ENCODE results near the gene FUNDC1. TPM values are rescaled to one million over a fixed set of nuclear protein-coding genes. Genes with fewer than 3 reads are reported as not detected.

The FUNDC1 gene
- total RNA-seq, 1 donor from 2014 or later, result 16.2 TPM

DNA sequence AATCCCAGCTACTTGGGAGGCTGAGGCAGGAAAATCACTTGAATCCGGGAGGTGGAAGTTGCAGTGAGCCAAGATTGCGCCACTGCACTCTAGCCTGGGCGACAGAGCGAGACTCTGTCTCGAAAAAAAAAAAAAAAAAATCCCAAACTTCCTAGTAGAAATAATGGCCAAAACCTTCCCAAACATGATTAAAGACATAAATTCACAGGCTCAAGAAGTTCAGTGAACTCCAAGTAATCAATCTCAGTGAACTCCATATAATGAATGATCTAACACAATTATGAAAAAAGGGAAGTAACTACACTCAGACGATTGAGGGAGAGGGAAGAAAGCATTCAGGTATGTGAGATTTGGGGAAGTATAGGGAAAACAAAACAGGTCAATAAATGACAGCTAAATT is 6.5 kb downstream of the FUNDC1 start:
- no peak for DNase-seq (ENCODE audit: extremely low spot score, unreplicated experiment)
- no peak overlapping the region for H3K4me3 Mint-ChIP-seq (ENCODE audit: unreplicated experiment)
- no peak overlapping the region for H3K27ac Mint-ChIP-seq (ENCODE audit: unreplicated experiment)
- H3K9me3 Mint-ChIP-seq (ENCODE audit: unreplicated experiment), result peaks cover 9% of the 10 kb centered on the region
- peaks cover 20% of the 10 kb centered on the region for H3K36me3 Mint-ChIP-seq (ENCODE audit: unreplicated experiment)
- TF ChIP-seq, protein P1, sequence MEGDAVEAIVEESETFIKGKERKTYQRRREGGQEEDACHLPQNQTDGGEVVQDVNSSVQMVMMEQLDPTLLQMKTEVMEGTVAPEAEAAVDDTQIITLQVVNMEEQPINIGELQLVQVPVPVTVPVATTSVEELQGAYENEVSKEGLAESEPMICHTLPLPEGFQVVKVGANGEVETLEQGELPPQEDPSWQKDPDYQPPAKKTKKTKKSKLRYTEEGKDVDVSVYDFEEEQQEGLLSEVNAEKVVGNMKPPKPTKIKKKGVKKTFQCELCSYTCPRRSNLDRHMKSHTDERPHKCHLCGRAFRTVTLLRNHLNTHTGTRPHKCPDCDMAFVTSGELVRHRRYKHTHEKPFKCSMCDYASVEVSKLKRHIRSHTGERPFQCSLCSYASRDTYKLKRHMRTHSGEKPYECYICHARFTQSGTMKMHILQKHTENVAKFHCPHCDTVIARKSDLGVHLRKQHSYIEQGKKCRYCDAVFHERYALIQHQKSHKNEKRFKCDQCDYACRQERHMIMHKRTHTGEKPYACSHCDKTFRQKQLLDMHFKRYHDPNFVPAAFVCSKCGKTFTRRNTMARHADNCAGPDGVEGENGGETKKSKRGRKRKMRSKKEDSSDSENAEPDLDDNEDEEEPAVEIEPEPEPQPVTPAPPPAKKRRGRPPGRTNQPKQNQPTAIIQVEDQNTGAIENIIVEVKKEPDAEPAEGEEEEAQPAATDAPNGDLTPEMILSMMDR (IDR thresholded peaks at IDR 0.05), result no peak
- peaks cover 2% of the 10 kb centered on the region for H3K4me1 Mint-ChIP-seq (ENCODE audit: unreplicated experiment)
- no peaks in the 10 kb centered on the region for H3K27me3 Mint-ChIP-seq (ENCODE audit: unreplicated experiment)

DNA sequence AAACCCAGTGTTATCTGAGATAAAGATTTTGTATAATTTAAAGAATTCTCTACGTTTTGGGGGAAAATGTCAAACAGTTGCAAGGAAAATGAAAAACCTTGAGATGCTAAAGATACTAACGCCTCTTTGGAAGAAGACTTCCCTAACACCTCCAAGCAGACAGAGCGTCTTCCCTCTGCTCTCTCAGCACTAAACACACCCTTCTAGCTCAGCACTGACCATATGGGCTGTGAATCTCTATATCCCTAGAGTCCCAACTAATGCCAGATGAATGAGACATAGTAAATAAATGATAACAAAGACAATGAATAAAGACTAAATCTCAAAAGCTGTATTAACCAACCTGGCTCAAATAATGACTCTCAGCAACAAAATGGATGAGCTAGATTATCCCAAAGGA is 13.3 kb downstream of the FUNDC1 start:
- no peak for DNase-seq (ENCODE audit: extremely low spot score, unreplicated experiment)
- Mint-ChIP-seq H3K4me1 (ENCODE audit: unreplicated experiment) (peaks cover 4% of the 10 kb centered on the region), H3K27ac (ENCODE audit: unreplicated experiment) (no peak overlapping the region), H3K4me3 (ENCODE audit: unreplicated experiment) (no peak overlapping the region), H3K27me3 (ENCODE audit: unreplicated experiment) (no peaks in the 10 kb centered on the region), H3K9me3 (ENCODE audit: unreplicated experiment) (peaks cover 4% of the 10 kb centered on the region), H3K36me3 (ENCODE audit: unreplicated experiment) (peaks cover 11% of the 10 kb centered on the region)
- TF ChIP-seq, protein P1 (IDR thresholded peaks at IDR 0.05), result no peak

DNA sequence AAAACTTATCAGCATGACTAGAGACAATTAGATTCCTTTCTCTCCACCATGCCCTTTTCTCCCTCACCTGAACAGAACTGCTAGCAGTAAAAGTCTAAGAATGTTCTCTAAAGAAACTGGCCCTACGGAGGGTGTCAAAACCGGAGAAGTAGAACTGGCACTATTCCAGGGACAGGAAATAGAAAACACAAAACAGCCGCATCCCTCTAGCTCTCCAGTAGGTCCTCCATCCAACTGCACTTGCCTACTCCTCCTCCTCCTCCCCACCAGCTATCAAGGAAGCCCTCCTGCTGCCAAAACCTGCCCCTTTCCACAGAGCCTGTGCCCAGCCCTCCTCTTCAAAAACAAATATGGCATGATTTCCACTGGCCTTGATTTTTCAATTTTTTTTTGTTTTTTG is 28.4 kb downstream of the FUNDC1 start:
- DNase-seq (ENCODE audit: extremely low spot score, unreplicated experiment), result no peak
- H3K27ac Mint-ChIP-seq (ENCODE audit: unreplicated experiment), result no peak overlapping the region
- no peaks in the 10 kb centered on the region for H3K27me3 Mint-ChIP-seq (ENCODE audit: unreplicated experiment)
- H3K4me1 Mint-ChIP-seq (ENCODE audit: unreplicated experiment), result no peaks in the 10 kb centered on the region
- H3K9me3 Mint-ChIP-seq (ENCODE audit: unreplicated experiment), result peaks cover 3% of the 10 kb centered on the region
- TF ChIP-seq, protein P1 (IDR thresholded peaks at IDR 0.05), result no peak
- peaks cover under 1% of the 10 kb centered on the region for H3K36me3 Mint-ChIP-seq (ENCODE audit: unreplicated experiment)
- H3K4me3 Mint-ChIP-seq (ENCODE audit: unreplicated experiment), result no peak overlapping the region

DNA sequence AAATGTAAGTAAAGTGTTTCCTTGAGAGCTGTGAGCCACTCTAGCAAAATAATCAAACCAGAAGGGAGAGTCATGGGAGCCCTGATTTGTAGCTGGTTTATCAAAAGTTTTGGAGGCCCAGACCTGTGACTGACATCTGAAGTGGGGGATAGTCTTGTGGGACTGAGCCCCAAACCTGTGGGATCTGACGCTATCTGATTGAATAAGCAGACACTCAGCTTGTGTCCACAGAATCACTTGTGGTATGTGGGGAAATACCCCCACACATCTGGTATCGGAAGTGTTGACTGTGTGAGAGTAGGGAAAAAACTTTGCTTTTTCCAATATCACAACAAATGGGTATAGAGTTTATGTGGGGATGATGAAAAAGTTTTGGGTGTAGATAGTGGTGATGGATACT is 35.4 kb downstream of the FUNDC1 start:
- no peak overlapping the region for H3K27ac Mint-ChIP-seq (ENCODE audit: unreplicated experiment)
- no peaks in the 10 kb centered on the region for H3K9me3 Mint-ChIP-seq (ENCODE audit: unreplicated experiment)
- TF ChIP-seq, protein P1 (IDR thresholded peaks at IDR 0.05), result no peak
- no peaks in the 10 kb centered on the region for H3K4me1 Mint-ChIP-seq (ENCODE audit: unreplicated experiment)
- no peak overlapping the region for H3K4me3 Mint-ChIP-seq (ENCODE audit: unreplicated experiment)
- DNase-seq (ENCODE audit: extremely low spot score, unreplicated experiment), result no peak
- H3K27me3 Mint-ChIP-seq (ENCODE audit: unreplicated experiment), result no peaks in the 10 kb centered on the region
- H3K36me3 Mint-ChIP-seq (ENCODE audit: unreplicated experiment), result no peaks in the 10 kb centered on the region

DNA sequence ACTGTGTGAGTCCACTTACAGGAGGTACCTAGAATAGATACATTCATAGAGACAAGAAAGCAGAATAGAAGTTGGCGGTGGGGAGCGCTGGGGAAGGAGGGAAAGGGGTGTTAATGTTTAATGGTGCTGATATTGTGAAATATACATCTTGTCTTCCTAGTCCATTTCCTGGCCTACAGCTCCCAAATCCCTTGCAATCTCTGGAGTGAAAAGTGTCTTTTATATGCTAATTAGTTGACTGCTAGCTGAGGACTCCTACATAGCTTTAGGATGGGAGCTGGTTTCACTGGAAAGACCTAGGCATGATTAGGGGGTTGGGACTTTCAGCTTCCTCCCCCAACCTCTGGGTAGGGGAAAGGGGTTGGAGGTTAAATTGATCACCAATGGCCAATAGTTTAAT is 36.0 kb downstream of the FUNDC1 start:
- no peaks in the 10 kb centered on the region for H3K9me3 Mint-ChIP-seq (ENCODE audit: unreplicated experiment)
- DNase-seq (ENCODE audit: extremely low spot score, unreplicated experiment), result no peak
- no peaks in the 10 kb centered on the region for H3K36me3 Mint-ChIP-seq (ENCODE audit: unreplicated experiment)
- H3K27me3 Mint-ChIP-seq (ENCODE audit: unreplicated experiment), result no peaks in the 10 kb centered on the region
- no peaks in the 10 kb centered on the region for H3K4me1 Mint-ChIP-seq (ENCODE audit: unreplicated experiment)
- TF ChIP-seq, protein P1 (IDR thresholded peaks at IDR 0.05), result no peak
- no peak overlapping the region for H3K27ac Mint-ChIP-seq (ENCODE audit: unreplicated experiment)
- H3K4me3 Mint-ChIP-seq (ENCODE audit: unreplicated experiment), result no peak overlapping the region

Data from osteocyte (in vitro differentiated cells).